GM12874 (cell line): Measurements from ENCODE around the gene SPOCD1.

Experiments
- CTCF ChIP-seq: IDR thresholded peaks from 2 replicates; pipeline ENCODE4 v1.5.1; 2011; ENCODE audit warnings: low read depth, mild to moderate bottlenecking, control low read depth, low read length, moderate library complexity; ENCODE audit not compliant: insufficient read depth

Gene SPOCD1

GRCh38 chr1:31814041-31814511 is 1.7 kb downstream of the SPOCD1 start:
- no peak for TF ChIP-seq CTCF

GRCh38 chr1:31812158-31812829 is 3.5 kb downstream of the SPOCD1 start:
- TF ChIP-seq CTCF: no peak

GRCh38 chr1:31811605-31812004 is 4.2 kb downstream of the SPOCD1 start:
- TF ChIP-seq CTCF: no peak

- no peak for TF ChIP-seq CTCF
Measured at GRCh38 chr1:31809698-31810097, 6.1 kb downstream of the SPOCD1 start.

GRCh38 chr1:31807273-31808048 is 8.4 kb downstream of the SPOCD1 start:
- no peak for TF ChIP-seq CTCF

- no peak for TF ChIP-seq CTCF
Measured at GRCh38 chr1:31805318-31805717, 10.5 kb downstream of the SPOCD1 start.

GRCh38 chr1:31804098-31804497 is 11.7 kb downstream of the SPOCD1 start:
- no peak for TF ChIP-seq CTCF
